22Rv1 (cell line): Measurements from ENCODE around the gene SORCS2.

Experiments
- ZFX ChIP-seq: fragments of 450-650 bp; IDR thresholded peaks from 2 replicates; pipeline ENCODE4 v1.6.1; 2017; ENCODE audit warnings: antibody characterized with exemption, borderline replicate concordance
- TF ChIP-seq, protein P1 (sequence below): fragments of 450-650 bp; IDR thresholded peaks from 2 replicates; pipeline ENCODE4 v1.5.1; 2017; ENCODE audit warnings: mild to moderate bottlenecking

DNA sequence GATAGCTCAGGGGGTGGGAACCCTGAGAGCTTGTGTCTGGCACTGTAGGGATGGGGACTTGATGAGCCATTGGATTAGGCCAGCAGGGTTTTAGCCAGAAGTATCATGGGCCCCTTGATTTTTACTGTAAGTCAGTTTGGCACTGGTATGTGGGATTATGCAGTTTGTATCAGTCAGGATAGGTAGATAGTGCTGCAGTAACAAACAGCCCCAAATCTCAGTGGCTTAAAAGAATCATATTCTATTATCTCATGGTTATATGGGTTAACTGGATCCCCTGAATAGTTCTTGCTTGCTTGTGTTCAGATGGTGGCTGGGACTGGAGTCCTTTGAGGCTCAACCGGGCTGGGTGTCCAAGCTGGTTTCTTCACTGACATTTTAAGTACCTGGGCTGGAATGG lies 56.5 kb downstream of the SORCS2 start:
- TF ChIP-seq, protein P1, sequence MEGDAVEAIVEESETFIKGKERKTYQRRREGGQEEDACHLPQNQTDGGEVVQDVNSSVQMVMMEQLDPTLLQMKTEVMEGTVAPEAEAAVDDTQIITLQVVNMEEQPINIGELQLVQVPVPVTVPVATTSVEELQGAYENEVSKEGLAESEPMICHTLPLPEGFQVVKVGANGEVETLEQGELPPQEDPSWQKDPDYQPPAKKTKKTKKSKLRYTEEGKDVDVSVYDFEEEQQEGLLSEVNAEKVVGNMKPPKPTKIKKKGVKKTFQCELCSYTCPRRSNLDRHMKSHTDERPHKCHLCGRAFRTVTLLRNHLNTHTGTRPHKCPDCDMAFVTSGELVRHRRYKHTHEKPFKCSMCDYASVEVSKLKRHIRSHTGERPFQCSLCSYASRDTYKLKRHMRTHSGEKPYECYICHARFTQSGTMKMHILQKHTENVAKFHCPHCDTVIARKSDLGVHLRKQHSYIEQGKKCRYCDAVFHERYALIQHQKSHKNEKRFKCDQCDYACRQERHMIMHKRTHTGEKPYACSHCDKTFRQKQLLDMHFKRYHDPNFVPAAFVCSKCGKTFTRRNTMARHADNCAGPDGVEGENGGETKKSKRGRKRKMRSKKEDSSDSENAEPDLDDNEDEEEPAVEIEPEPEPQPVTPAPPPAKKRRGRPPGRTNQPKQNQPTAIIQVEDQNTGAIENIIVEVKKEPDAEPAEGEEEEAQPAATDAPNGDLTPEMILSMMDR = no peak
- no peak for TF ChIP-seq ZFX
